SK-MEL-5 (cell line): Measurements from ENCODE around the gene C16orf92. TPM values are rescaled to one million over a fixed set of nuclear protein-coding genes. Genes with fewer than 3 reads are reported as not detected.

ENCODE experiments used
- DNase-seq: peaks from one replicate; pipeline ENCODE4 v3.0.0-alpha.2; 2016; ENCODE audit warnings: low read depth, low spot score
- in situ Hi-C: cut with HindIII; loops from 2 replicates; pipeline ENCODE4 v1.10.0; 2016; ENCODE audit warnings: low sequenced_read_pairs, high pct_unique_total_duplicates, low pct_unique_long_range_greater_than_20kb
- total RNA-seq: library from RNA; depleted of rRNA; stranded (reverse); fragments of >200 nt; shearing (Covaris generic); gene quantifications from 2 replicates; pipeline ENCODE4 v1.2.3, GENCODE V29; 2014; rRNA removed

The C16orf92 gene
- total RNA-seq, 1 experiment from 2014 or later, result not detected

- in situ Hi-C loops, result no loop called here
Observed at GRCh38 chr16:30065102-30065942, 42.3 kb downstream of the C16orf92 start, which contains the start of gene ALDOA. TSS of gene ALDOA (plus strand) at chr16:30065760. CDS start at chr16:30066898, 1,138 bp downstream.

DNA sequence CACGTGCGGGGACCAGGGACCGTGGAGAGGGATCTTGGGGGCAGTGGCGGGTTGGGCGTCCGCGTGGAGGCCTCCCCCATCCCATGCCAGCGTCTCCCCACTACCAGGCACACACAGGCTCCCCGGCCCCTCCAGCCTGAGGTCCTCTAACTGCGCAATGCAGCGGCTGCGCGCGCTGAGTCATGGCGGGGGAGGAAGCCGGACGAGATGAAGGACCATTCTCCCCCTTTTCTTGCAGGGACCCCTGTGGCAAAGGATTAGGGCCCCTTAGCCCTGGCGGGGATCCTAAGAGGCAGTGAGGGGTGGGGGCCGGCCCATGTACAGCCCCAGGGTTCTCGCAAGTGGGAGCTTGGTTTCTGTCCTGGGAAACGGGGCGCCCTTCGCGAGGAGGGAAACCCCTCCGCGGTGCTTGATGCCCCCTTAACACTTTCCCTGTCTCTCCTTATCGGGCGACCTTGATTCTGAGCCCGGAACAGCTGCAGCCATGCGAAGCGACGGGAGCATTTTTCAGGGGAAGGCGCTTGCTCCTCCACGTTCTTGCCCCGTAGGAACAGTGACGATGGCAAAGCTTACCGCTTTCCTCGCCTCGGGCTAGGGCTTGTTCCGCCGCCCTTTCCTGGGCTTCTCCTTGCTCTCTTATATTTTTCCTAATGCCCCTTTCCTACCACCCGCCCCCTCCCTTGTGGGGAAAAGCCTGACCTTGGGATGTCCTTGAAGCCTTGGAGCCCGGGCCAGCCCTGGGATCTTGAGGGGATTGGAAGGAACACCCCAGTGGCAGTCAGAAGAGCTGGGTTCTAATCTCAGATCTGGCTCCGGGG, 43.2 kb downstream of the C16orf92 start:
- in situ Hi-C loops, result no loop called here
- DNase-seq, result no peak

More at GRCh38 chr16:30065102-30065942, 42.3 kb downstream of the C16orf92 start, which contains the start of gene ALDOA:
- peak; percentile 95 for DNase-seq

DNA sequence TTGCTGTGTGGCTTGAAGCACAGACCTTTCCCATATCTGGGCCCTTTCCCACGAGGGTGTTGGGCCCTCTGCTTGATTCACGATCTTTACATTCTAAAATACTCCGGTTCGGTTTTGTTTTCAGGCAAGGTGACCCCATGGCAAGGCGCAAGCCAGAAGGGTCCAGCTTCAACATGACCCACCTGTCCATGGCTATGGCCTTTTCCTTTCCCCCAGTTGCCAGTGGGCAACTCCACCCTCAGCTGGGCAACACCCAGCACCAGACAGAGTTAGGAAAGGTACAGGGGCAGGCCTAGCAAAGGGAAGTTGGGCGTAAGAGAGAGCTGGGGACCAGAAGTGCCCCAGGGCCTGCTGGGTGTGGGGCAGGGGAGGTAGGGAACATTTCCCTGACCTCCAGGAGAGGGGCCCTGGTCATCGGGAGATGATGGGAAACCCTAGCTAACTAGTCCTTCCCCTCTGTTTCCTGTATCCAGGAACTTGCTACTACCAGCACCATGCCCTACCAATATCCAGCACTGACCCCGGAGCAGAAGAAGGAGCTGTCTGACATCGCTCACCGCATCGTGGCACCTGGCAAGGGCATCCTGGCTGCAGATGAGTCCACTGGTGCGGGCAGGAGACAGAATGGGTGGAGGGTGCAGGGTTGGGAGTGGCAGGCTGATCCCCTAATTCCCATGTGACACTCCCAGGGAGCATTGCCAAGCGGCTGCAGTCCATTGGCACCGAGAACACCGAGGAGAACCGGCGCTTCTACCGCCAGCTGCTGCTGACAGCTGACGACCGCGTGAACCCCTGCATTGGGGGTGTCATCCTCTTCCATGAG, 44.0 kb downstream of the C16orf92 start:
- in situ Hi-C loops, result no loop called here
- no peak for DNase-seq

- in situ Hi-C loops, result no loop called here
- no peak for DNase-seq
Observed at GRCh38 chr16:30067584-30067916, 44.6 kb downstream of the C16orf92 start.

DNA sequence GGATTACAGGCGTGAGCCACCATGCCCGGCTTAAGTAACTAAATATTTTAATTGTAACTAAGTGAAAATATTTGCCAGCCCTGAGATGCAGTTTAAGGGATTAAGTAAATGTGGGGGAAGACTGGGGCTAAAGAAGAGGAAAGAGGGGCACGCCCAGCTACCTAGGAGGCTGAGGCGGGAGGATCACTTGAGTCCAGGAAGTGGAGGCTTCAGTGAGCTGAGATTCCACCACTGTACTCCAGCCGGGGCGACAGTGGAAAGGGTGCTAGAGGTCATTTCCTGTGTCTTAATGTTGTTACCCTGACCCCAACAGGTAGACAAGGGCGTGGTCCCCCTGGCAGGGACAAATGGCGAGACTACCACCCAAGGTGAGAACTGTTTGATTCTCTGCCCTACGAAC, 45.3 kb downstream of the C16orf92 start:
- in situ Hi-C loops, result no loop called here
- no peak for DNase-seq

- DNase-seq, result peak; percentile 42
- in situ Hi-C loops, result no loop called here
Observed at GRCh38 chr16:30068750-30069610, 46.0 kb downstream of the C16orf92 start.

DNA sequence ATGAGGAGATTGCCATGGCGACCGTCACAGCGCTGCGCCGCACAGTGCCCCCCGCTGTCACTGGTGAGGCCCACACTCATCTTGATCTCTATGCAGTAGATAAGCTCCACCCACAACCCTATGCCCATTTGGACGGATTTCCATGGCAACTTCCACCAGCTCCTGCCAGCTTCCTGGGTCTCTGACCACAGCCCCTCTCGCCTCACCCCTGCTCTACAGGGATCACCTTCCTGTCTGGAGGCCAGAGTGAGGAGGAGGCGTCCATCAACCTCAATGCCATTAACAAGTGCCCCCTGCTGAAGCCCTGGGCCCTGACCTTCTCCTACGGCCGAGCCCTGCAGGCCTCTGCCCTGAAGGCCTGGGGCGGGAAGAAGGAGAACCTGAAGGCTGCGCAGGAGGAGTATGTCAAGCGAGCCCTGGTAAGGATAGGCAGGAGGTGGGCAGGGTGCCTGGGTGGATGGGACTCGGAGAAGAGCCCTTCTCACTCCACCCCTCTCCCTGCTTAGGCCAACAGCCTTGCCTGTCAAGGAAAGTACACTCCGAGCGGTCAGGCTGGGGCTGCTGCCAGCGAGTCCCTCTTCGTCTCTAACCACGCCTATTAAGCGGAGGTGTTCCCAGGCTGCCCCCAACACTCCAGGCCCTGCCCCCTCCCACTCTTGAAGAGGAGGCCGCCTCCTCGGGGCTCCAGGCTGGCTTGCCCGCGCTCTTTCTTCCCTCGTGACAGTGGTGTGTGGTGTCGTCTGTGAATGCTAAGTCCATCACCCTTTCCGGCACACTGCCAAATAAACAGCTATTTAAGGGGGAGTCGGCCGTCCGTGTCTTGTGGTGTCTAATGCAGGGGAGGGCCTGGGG, 46.8 kb downstream of the C16orf92 start:
- DNase-seq, result peak; percentile 76
- in situ Hi-C loops, result no loop called here

- in situ Hi-C loops, result no loop called here
- no peak for DNase-seq
Observed at GRCh38 chr16:30070490-30070889, 47.5 kb downstream of the C16orf92 start.

Other genes with a start within 250 kb of the C16orf92 start
- gene ZG16, start 244.9 kb upstream of the C16orf92 start, total RNA-seq, result not detected in 2 replicates
- gene KIF22, start 232.4 kb upstream of the C16orf92 start, total RNA-seq, result 29.9 and 34.9 TPM in 2 replicates
- 163 and 182 TPM in 2 replicates for gene MAZ, start 216.7 kb upstream of the C16orf92 start, total RNA-seq
- gene PRRT2, start 211.0 kb upstream of the C16orf92 start, total RNA-seq, result not detected in 2 replicates
- 19.8 and 21.1 TPM in 2 replicates for gene PAGR1, start 207.0 kb upstream of the C16orf92 start, total RNA-seq
- gene MVP, start 202.7 kb upstream of the C16orf92 start, total RNA-seq, result 35.7 and 41.9 TPM in 2 replicates
- 74.1 and 82.6 TPM in 2 replicates for gene CDIPT, start 160.0 kb upstream of the C16orf92 start, total RNA-seq
- gene SEZ6L2, start 123.6 kb upstream of the C16orf92 start, total RNA-seq, result 8.7 and 10.3 TPM in 2 replicates
- gene ASPHD1, start 122.7 kb upstream of the C16orf92 start, total RNA-seq, result 3.4 and 3.7 TPM in 2 replicates
- 9.1 and 11.0 TPM in 2 replicates for gene KCTD13, start 97.0 kb upstream of the C16orf92 start, total RNA-seq
- gene TMEM219, start 61.1 kb upstream of the C16orf92 start, total RNA-seq, result 48.2 and 51.8 TPM in 2 replicates
- gene TAOK2, start 49.3 kb upstream of the C16orf92 start, total RNA-seq, result 28.6 and 30.3 TPM in 2 replicates
- 6.6 and 9.8 TPM in 2 replicates for gene HIRIP3, start 27.6 kb upstream of the C16orf92 start, total RNA-seq
- 39.4 and 46.7 TPM in 2 replicates for gene INO80E, start 27.0 kb upstream of the C16orf92 start, total RNA-seq
- gene DOC2A, start 12.2 kb upstream of the C16orf92 start, total RNA-seq, result 1.5 and 2.1 TPM in 2 replicates
- gene TLCD3B, start 8.1 kb downstream of the C16orf92 start, total RNA-seq, result not detected in 2 replicates
- gene ALDOA, start 42.6 kb downstream of the C16orf92 start, total RNA-seq, result 1,063 and 1,100 TPM in 2 replicates
- 70.7 and 79.1 TPM in 2 replicates for gene PPP4C, start 52.8 kb downstream of the C16orf92 start, total RNA-seq
- 0.08 and 0.24 TPM in 2 replicates for gene TBX6, start 68.7 kb downstream of the C16orf92 start, total RNA-seq
- 1.7 and 1.9 TPM in 2 replicates for gene YPEL3, start 73.0 kb downstream of the C16orf92 start, total RNA-seq
- gene GDPD3, start 90.3 kb downstream of the C16orf92 start, total RNA-seq, result 0.34 TPM in 1 of 2 replicates, not detected in the other
- 20.4 and 22.0 TPM in 2 replicates for gene MAPK3, start 100.0 kb downstream of the C16orf92 start, total RNA-seq
- 0.08 TPM in 1 of 2 replicates, not detected in the other for gene CORO1A, start 160.4 kb downstream of the C16orf92 start, total RNA-seq
- gene BOLA2B, start 170.5 kb downstream of the C16orf92 start, total RNA-seq, result 24.0 and 30.6 TPM in 2 replicates
- 23.9 and 27.8 TPM in 2 replicates for gene SLX1A, start 170.7 kb downstream of the C16orf92 start, total RNA-seq
- gene SULT1A3, start 176.1 kb downstream of the C16orf92 start, total RNA-seq, result 1.4 and 3.6 TPM in 2 replicates
- gene NPIPB13, start 225.3 kb downstream of the C16orf92 start, total RNA-seq, result 0.90 and 0.95 TPM in 2 replicates